ENCODE measurements around the gene DNM3. TPM values are rescaled to one million over a fixed set of nuclear protein-coding genes. Genes with fewer than 3 reads are reported as not detected.

DNM3 gene
- total RNA-seq, 1 donor from 2014 or later, result 1.1 TPM

- Histone ChIP-seq H3K36me3 (no peaks in the 10 kb centered on the region), H4K20me1 (ENCODE audit: low read depth) (no peaks in the 10 kb centered on the region), H2AFZ (replicated peaks) (no peak overlapping the region), H3K4me2 (no peak overlapping the region), H3K79me2 (ENCODE audit: low read depth) (no peaks in the 10 kb centered on the region), H3F3A (ENCODE audit: low read depth) (peaks cover 7% of the 10 kb centered on the region), H3K9me3 (ENCODE audit: low read depth) (no peaks in the 10 kb centered on the region), H3K9ac (no peak overlapping the region), H3K4me1 (peaks cover 15% of the 10 kb centered on the region), H3K4me3 (no peak overlapping the region), H3K27ac (no peak overlapping the region), H3K27me3 (no peaks in the 10 kb centered on the region)
- Mint-ChIP-seq H3K9me3 (no peaks in the 10 kb centered on the region), H3K27ac (no peak overlapping the region), H3K36me3 (no peaks in the 10 kb centered on the region), H3K4me1 (peaks cover 16% of the 10 kb centered on the region), H3K4me3 (no peak overlapping the region), H3K27me3 (ENCODE audit: insufficient read depth, low read depth) (no peaks in the 10 kb centered on the region)
- TF ChIP-seq EZH2phosphoT487 (IDR thresholded peaks at IDR 0.05) (no peak), EZH2 (IDR thresholded peaks at IDR 0.05) (no peak)
- TF ChIP-seq, protein P1, sequence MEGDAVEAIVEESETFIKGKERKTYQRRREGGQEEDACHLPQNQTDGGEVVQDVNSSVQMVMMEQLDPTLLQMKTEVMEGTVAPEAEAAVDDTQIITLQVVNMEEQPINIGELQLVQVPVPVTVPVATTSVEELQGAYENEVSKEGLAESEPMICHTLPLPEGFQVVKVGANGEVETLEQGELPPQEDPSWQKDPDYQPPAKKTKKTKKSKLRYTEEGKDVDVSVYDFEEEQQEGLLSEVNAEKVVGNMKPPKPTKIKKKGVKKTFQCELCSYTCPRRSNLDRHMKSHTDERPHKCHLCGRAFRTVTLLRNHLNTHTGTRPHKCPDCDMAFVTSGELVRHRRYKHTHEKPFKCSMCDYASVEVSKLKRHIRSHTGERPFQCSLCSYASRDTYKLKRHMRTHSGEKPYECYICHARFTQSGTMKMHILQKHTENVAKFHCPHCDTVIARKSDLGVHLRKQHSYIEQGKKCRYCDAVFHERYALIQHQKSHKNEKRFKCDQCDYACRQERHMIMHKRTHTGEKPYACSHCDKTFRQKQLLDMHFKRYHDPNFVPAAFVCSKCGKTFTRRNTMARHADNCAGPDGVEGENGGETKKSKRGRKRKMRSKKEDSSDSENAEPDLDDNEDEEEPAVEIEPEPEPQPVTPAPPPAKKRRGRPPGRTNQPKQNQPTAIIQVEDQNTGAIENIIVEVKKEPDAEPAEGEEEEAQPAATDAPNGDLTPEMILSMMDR (IDR thresholded peaks at IDR 0.05), result no peak
- DNase-seq (ENCODE audit: low spot score), result no peak
Observed at GRCh38 chr1:171902527-171902926, 61.2 kb downstream of the DNM3 start.

DNA sequence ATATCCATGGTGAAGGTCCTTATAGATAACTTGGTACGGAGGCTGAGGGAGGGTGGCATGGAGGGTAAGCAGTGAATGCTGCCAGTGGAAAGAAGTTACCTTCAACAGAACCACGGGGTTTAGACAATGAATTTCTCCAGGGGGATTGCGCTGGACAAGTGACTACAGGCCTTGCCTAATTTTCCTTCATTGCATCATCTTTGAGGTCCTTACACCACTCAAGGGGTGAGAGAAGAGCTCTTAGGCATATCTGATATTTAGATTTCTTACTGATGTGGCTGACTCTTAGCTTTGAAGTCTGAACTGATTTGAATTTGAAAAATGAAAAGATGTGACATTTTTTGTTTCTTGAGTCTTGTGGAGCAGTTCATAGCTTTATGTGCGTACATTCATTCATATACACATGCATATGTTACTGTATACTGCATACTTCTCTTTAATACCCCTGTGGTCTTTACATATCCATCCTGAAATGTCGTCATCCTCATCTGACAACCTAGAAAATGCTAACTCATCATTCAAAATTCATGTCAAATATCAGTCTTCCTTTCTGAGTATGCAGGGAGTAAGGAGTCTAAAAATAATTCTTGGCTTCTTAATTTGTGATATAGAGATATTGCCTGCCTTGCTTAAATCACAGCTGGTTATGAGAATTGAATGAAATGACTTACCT lies 63.6 kb downstream of the DNM3 start:
- no peak overlapping the region for H3K4me2 ChIP-seq
- Mint-ChIP-seq H3K4me1 (peaks cover 6% of the 10 kb centered on the region), H3K4me3 (no peak overlapping the region), H3K27ac (no peak overlapping the region), H3K9me3 (no peaks in the 10 kb centered on the region), H3K27me3 (ENCODE audit: insufficient read depth, low read depth) (no peaks in the 10 kb centered on the region), H3K36me3 (no peaks in the 10 kb centered on the region)
- H3K79me2 ChIP-seq (ENCODE audit: low read depth), result no peaks in the 10 kb centered on the region
- H3K9ac ChIP-seq, result no peak overlapping the region
- H3K27me3 ChIP-seq, result no peaks in the 10 kb centered on the region
- H3K27ac ChIP-seq, result no peak overlapping the region
- no peak overlapping the region for H3K4me3 ChIP-seq
- H2AFZ ChIP-seq (replicated peaks), result no peak overlapping the region
- TF ChIP-seq, protein P1 (IDR thresholded peaks at IDR 0.05), result no peak
- no peaks in the 10 kb centered on the region for H3K36me3 ChIP-seq
- no peaks in the 10 kb centered on the region for H3K9me3 ChIP-seq (ENCODE audit: low read depth)
- no peaks in the 10 kb centered on the region for H4K20me1 ChIP-seq (ENCODE audit: low read depth)
- H3K4me1 ChIP-seq, result peaks cover 5% of the 10 kb centered on the region
- H3F3A ChIP-seq (ENCODE audit: low read depth), result peaks cover 3% of the 10 kb centered on the region
- no peak for DNase-seq (ENCODE audit: low spot score)

DNA sequence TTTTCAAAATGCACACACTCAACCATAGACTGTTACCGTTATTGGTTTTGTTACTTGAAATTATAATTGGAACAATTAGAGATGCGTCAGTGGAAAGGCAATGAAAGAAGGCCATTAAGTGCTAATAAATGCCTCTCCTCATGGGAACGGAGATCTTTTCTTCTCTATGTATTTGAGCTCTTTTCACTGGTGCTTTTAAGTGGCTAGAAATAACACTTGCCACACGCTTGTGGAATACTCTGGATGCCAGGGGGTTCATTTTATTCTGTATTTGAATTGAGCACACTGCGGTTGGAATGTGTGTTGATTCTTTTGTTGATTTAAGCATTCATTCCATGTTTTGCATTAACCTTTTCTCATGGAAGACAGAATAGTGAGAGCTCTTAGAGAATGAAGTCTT lies 68.4 kb downstream of the DNM3 start:
- Mint-ChIP-seq H3K27me3 (ENCODE audit: insufficient read depth, low read depth) (no peaks in the 10 kb centered on the region), H3K36me3 (no peaks in the 10 kb centered on the region), H3K4me3 (no peak overlapping the region), H3K27ac (no peak overlapping the region), H3K4me1 (peaks cover 3% of the 10 kb centered on the region), H3K9me3 (no peaks in the 10 kb centered on the region)
- H3K79me2 ChIP-seq (ENCODE audit: low read depth), result no peaks in the 10 kb centered on the region
- no peaks in the 10 kb centered on the region for H4K20me1 ChIP-seq (ENCODE audit: low read depth)
- no peaks in the 10 kb centered on the region for H3K27me3 ChIP-seq
- DNase-seq (ENCODE audit: low spot score), result no peak
- H3K4me3 ChIP-seq, result no peak overlapping the region
- H3K27ac ChIP-seq, result no peak overlapping the region
- no peaks in the 10 kb centered on the region for H3K9me3 ChIP-seq (ENCODE audit: low read depth)
- peaks cover 3% of the 10 kb centered on the region for H3F3A ChIP-seq (ENCODE audit: low read depth)
- no peak overlapping the region for H3K9ac ChIP-seq
- no peak overlapping the region for H3K4me2 ChIP-seq
- no peak for TF ChIP-seq EZH2 (IDR thresholded peaks at IDR 0.05)
- TF ChIP-seq EZH2phosphoT487 (IDR thresholded peaks at IDR 0.05), result no peak
- TF ChIP-seq, protein P1 (IDR thresholded peaks at IDR 0.05), result no peak
- peak overlapping the region; percentile 66 for H2AFZ ChIP-seq (replicated peaks)
- H3K4me1 ChIP-seq, result peaks cover 8% of the 10 kb centered on the region
- H3K36me3 ChIP-seq, result no peaks in the 10 kb centered on the region

Data from neural progenitor cell (in vitro differentiated cells).